Activated gamma-delta T cell treated with anti-CD3 and anti-CD28 coated beads, Interleukin-2, amount 50 U/mL, for 16 hours (primary cell): ENCODE data around the gene HCRT.
"Not testable (repeated sequence)": the region's sequence is repeated elsewhere in the genome, so short reads cannot be mapped to it uniquely, and the experiment has no call there.

Experiments
- DNase-seq: peaks from one replicate; pipeline ENCODE4 v3.0.0-alpha.2; 2020; ENCODE audit warnings: low read depth

The HCRT gene

GRCh38 chr17:42179911-42180410 lies 5.3 kb downstream of the HCRT start:
- DNase-seq: no peak

- no peak for DNase-seq
Measured at GRCh38 chr17:42179335-42179734, 5.9 kb downstream of the HCRT start.

- no peak for DNase-seq
Measured at GRCh38 chr17:42178817-42179216, 6.4 kb downstream of the HCRT start.

GRCh38 chr17:42177684-42178083 lies 7.6 kb downstream of the HCRT start:
- no peak for DNase-seq

DNA sequence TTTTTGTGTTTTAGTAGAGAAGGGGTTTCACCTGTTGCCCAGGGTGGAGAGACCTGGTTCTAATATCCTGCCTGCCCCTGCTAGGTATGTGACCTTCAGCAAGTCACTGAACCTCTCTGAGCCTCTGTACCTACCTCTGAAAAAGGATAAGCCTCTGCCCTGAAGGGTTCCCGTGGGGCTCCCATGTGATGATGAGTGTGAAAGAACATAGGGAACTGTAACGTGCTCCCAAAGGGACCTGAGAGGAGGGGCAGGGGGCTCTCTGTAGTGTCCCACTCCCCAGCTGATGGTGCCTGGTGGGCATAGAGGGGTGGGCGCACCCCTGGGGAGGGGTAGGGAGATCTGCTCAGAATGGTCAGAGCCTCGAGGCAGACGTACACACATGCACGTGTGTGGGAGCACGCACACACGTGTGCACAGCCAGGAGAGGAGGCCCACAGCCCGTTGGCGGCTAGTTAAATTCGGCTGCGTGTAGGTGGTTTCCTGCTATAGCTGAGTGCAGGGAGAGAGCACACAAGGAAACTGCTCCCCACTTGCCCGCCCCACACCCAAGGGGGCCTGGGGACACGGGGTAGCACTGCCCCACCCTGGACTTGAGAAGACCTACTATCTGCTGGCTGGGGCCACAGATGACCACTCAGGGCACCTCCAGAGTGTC lies 11.0 kb downstream of the HCRT start:
- no peak for DNase-seq

DNA sequence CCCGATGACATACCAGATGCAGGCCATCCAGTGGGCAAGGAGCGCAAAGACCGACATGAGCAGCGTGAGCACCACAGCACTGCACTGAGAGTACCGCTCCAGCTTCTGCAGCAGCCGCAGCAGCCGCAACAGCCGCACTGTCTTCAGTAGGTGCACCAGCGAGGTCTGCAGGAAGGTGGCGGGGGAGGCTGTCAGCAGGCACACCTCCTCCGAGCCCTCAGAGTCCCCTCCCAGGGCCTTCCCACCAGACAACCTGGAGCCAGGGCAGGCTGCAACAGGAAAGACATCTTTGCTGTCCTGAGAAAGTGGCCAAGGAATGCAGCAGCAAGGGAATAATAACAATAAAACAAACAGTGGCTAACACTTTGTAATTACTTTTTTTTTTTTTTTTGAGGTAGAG lies 13.4 kb downstream of the HCRT start:
- DNase-seq: no peak

- no peak for DNase-seq
Measured at GRCh38 chr17:42169351-42169750, 15.9 kb downstream of the HCRT start.

GRCh38 chr17:42167807-42168206 lies 17.4 kb downstream of the HCRT start:
- DNase-seq: no peak

DNA sequence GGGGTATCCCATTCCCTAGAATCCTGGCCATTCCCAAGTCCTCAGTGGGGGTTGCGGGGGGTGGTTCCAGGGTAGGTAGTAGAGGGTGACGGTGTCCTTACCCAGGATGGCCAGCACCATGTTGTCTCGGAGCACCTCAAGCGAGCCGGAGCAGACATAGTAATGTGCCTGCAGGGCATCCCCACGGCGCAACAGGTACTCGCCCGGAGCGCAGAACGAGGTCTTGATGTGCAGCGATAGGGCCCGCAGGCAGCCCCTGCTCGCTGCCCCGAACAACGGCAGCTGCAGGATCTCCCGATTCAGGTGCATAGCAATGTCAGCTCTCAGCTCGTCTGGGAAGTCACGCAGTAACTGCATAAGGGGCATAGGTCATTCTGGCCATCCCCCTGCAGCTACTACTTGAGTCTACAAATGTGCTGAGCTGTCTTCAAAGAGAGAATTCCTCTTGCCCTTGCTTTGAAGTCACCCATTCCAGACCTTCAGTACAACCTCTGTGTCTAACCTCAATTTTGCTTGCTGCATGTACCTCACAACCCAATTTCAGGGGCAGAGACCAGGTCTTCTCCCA lies 19.0 kb downstream of the HCRT start:
- DNase-seq: no peak

GRCh38 chr17:42165751-42166150 lies 19.5 kb downstream of the HCRT start:
- no peak for DNase-seq

DNA sequence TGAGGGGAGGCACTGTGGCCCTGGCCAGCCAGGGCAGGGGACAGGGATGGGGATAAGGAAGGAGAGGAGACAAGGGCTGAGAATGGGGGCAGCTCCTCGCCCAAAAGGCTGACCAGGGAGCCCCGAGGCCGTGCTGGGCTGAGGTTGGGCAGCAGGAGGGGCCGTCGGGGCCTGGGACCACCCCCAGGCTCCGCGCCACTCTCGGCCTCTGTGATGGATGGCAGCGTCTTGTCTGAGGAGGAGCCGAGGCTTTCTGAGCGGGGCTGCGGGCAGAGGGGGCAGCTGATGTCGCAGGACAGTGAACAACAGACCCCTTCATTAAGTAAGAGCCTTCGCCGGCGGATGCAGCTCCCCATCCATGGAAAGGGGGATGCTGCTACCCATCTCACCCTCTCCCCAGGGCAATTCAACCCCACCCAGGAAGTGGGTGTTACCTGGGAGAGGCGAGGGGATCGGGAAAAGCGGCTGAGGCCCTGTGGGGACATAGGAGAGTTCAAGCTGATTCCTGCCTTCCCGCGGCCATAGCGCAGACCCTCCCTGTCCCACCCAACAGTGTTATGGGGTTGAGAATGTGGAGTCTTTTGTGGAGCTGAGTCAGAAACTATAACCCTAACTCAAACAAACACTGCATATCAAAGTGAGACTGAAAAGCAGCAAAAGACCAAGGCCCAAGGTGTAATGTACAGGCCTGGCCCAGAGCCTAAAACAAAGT lies 21.4 kb downstream of the HCRT start:
- no peak for DNase-seq

DNA sequence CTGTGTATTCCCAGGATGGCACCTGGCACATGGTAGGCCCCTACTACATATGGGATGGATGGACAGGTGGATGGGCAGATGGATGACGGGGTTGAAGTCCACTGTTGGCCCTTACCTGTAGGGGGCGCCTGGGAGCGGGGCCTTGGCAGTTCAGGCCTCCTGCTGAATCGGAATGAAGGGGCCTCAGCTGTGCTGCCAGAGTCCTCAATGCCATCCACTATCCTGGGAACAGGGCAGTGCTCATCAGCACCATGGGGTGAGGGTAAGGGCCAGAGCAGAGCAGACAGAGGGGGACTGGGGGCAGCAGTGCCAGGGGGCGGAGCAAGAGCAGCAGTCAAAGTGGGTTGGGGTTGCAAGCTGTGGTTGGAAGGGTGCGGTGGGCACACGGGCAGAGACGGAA lies 22.1 kb downstream of the HCRT start:
- DNase-seq: no peak

DNA sequence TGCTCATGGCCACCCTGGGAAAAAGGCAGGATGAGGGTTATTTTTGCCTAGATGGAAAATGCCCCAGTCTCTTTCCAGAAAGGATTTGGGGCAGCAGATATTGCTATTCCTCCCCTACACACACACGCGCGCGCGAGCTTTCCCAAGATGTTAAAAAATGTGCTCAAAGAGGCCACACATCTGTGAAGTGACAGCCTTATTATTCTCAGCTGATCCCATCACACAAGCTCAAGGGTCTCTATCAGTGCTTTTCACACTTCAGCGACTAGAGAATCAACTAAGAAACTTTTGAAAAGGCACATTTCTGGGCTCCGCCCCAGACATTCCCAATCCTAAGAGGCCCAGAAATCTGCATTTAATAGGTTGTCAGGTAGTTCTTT lies 24.7 kb downstream of the HCRT start:
- no peak for DNase-seq

GRCh38 chr17:42159796-42160530 lies 25.3 kb downstream of the HCRT start:
- DNase-seq: no peak

GRCh38 chr17:42155614-42156045 lies 29.6 kb downstream of the HCRT start:
- DNase-seq: no peak

- DNase-seq: no peak
Measured at GRCh38 chr17:42153919-42154742, 31.1 kb downstream of the HCRT start.

DNA sequence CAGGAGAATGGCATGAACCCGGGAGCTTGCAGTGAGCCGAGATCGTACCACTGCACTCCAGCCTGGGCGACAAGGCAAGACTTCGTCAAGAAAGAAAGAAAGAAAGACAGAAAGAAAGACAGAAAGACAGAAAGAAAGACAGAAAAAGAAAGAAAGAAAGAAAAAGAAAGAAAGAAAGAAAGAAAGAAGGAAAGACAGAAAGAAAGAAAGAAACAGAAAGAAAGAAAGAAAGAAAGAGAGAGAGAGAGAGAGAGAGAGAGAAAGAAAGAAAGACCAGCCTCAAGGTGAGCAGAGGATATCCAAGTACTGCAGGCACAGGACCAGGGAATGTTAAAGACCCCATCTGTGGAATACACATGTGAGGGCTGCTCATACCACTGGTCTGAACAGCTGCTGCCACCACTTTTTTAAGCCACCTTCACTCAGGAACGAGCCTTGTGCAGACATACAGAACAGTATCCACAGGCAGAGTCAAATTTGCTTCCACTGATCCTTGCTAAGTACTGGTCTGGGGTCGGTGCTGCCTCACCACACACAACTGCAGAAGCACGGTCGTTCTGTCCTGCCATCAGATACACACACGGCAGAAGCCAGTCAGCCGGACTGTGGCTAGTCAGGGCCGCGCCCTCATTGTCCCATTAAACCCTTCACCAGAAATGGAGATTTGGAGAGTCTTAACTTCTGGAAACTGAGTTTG lies 38.2 kb downstream of the HCRT start:
- DNase-seq: no peak

DNA sequence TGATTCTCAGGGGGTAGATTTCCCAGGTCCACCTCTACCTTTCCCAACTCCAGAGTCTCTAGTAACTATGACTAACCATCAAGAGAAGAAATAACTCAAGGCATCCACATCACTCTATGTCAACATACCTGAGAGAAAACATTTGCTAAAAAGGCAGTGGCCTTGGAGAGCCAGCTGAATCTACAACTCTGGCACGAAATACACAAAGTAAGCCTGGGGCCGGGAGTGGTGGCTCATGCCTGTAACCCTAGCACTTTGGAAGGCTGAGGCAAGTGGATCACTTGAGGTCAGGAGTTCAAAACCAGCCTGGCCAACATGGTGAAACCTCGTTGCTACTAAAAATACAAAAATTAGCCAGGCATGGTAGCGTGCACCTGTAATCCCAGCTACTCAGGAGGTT lies 42.1 kb downstream of the HCRT start:
- DNase-seq: not testable (repeated sequence)

DNA sequence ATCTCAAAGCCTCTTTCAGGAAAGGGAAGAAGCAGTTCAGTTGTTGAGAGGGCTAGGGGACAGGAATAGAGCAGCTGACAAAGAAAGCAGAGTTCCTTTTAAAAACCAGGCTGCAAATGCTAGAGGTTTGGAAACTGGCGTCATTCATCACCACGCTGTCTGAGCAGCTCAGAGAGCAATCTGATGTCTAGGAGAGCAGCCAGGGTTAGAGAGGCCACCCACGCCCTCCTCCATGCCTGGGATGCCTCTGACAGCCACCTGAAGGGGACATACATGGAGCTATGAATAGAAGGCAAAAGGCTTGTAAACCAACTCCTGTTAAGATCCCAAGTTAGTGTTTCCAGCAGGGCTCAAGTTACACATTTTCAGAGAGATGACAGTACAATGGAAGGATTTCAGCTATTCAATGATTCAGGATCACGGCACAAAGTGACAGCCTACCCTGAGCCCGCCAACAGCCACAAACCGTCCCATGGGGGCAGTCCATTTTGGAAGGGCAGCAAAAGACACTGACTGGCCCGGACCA lies 42.8 kb downstream of the HCRT start:
- no peak for DNase-seq

GRCh38 chr17:42141382-42141781 lies 43.9 kb downstream of the HCRT start:
- DNase-seq: no peak

- DNase-seq: not testable (repeated sequence)
Measured at GRCh38 chr17:42140690-42141089, 44.6 kb downstream of the HCRT start.
